Measurements from ENCODE around the gene DNAJC15.

- TF ChIP-seq CTCF (conservative IDR thresholded peaks at IDR 0.05; ENCODE audit: low read depth, low read length) (no peak), EZH2 (IDR thresholded peaks at IDR 0.05; ENCODE audit: low read length, unreplicated experiment) (no peak)
Measured at GRCh38 chr13:42976066-42976465, 47.3 kb upstream of the DNAJC15 start.
